ENCODE results near the gene MALT1.

MALT1 gene

GRCh38 chr18:58659691-58660090 lies 11.6 kb upstream of the MALT1 start:
- Histone ChIP-seq H3K27ac (peak overlapping the region in 8 of 11 experiments; percentile 27 to 84 (median 80); a peak in 11 of 22 replicates), H3K27me3 (no peaks in the 10 kb centered on the region), H3K4me1 (peaks cover 50 to 84% (median 71%) of the 10 kb centered on the region in 10 experiments), H3K4me3 (no peak overlapping the region), H4K20me1 (no peaks in the 10 kb centered on the region), H3K9me3 (replicated peaks in 1 of 11) (peaks cover 17 to 23% (median 20%) of the 10 kb centered on the region in 11 experiments), H3K36me3 (peaks cover 0 to 4% (median 0%) of the 10 kb centered on the region in 11 experiments; a peak in 2 of 22 replicates), H3K9ac (no peak overlapping the region; a peak in 1 of 22 replicates), H3K4me2 (peak overlapping the region in 10 of 11 experiments; percentile 70 to 92 (median 82); a peak in 18 of 22 replicates)
- no peak for TF ChIP-seq Cebpa-rat (IDR thresholded peaks at IDR 0.05)

- H3K36me3 ChIP-seq, result no peaks in the 10 kb centered on the region
- peaks cover 5 to 11% (median 7%) of the 10 kb centered on the region in 11 experiments; a peak in 19 of 22 replicates for H3K9me3 ChIP-seq (replicated peaks in 1 of 11)
- no peak overlapping the region for H3K4me3 ChIP-seq
- H3K27ac ChIP-seq, result peak overlapping the region in 4 of 11 experiments; percentile 7 to 56 (median 42); a peak in 5 of 22 replicates
- no peaks in the 10 kb centered on the region for H3K27me3 ChIP-seq
- peaks cover 50 to 92% (median 79%) of the 10 kb centered on the region in 10 experiments for H3K4me1 ChIP-seq
- no peak overlapping the region for H3K9ac ChIP-seq
- H3K4me2 ChIP-seq, result peak overlapping the region; percentile 28 to 92 (median 80); a peak in 20 of 22 replicates
- TF ChIP-seq Cebpa-rat (IDR thresholded peaks at IDR 0.05), result no peak
- H4K20me1 ChIP-seq, result no peaks in the 10 kb centered on the region
These were observed 10.3 kb upstream of the MALT1 start for GRCh38 chr18:58660915-58661314.

DNA sequence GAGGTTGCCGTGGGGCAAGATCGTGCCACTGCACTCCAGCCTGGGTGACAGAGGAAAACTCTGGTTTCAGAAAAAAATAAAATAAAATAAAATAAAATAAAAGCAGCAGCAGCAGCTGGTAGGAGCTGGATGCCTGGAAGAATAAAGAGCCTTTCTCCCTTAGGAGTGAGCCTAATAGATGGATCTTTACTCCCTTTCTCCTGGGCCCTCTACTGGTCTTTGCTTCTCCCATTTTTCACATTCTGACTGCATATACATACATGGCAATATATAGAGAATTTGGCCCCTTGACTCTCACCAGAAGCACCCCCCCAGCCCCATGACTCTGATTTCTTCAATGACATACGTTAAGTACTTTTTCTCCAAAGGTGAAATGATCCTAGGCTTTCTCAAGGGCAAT lies 9.8 kb upstream of the MALT1 start:
- Histone ChIP-seq H3K4me1 (peaks cover 50 to 90% (median 79%) of the 10 kb centered on the region in 10 experiments), H3K4me3 (no peak overlapping the region), H4K20me1 (no peaks in the 10 kb centered on the region), H3K9ac (0 out of 22 replicates have a peak overlapping the region, but pooled peaks of 2 of the 11 experiments have one; percentile 7 to 9), H3K27ac (peak overlapping the region in 5 of 11 experiments; percentile 6 to 56 (median 39); a peak in 8 of 22 replicates), H3K9me3 (replicated peaks in 1 of 11) (peaks cover 0 to 6% (median 2%) of the 10 kb centered on the region in 11 experiments; a peak in 15 of 22 replicates), H3K27me3 (no peaks in the 10 kb centered on the region), H3K4me2 (peak overlapping the region; percentile 28 to 92 (median 80); a peak in 21 of 22 replicates), H3K36me3 (no peaks in the 10 kb centered on the region)
- no peak for TF ChIP-seq Cebpa-rat (IDR thresholded peaks at IDR 0.05)

DNA sequence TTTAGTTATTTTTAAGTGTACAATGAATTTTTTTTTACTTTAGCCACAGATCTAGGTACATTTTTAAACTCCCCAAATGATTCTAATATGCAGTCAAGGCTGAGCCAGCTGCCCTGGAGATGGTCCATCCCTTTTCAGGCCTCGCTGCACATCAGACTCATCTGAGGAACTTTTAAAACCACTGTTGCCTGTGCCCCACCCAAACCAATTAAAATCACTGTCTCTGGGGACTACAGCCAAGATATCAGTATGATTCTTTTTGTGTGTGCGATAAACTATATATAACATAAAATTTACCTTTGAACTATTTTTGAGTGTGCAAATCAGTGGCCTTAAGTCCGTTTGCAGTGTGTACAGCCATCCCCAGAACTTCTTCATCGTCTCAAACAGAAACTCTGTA lies 9.1 kb upstream of the MALT1 start:
- H3K9me3 ChIP-seq (replicated peaks in 1 of 11), result no peaks in the 10 kb centered on the region
- H3K4me1 ChIP-seq, result peaks cover 48 to 84% (median 74%) of the 10 kb centered on the region in 10 experiments
- H4K20me1 ChIP-seq, result no peaks in the 10 kb centered on the region
- no peak for TF ChIP-seq Cebpa-rat (IDR thresholded peaks at IDR 0.05)
- H3K4me3 ChIP-seq, result peak overlapping the region in 2 of 10 experiments; percentile 8 to 18; a peak in 2 of 20 replicates
- H3K27ac ChIP-seq, result peak overlapping the region in 6 of 11 experiments; percentile 1 to 54 (median 33); a peak in 8 of 22 replicates
- H3K36me3 ChIP-seq, result no peaks in the 10 kb centered on the region
- H3K4me2 ChIP-seq, result peak overlapping the region; percentile 28 to 92 (median 80); a peak in 21 of 22 replicates
- no peaks in the 10 kb centered on the region for H3K27me3 ChIP-seq
- 0 out of 22 replicates have a peak overlapping the region, but pooled peaks of 1 of the 11 experiments have one; percentile 2 for H3K9ac ChIP-seq

DNA sequence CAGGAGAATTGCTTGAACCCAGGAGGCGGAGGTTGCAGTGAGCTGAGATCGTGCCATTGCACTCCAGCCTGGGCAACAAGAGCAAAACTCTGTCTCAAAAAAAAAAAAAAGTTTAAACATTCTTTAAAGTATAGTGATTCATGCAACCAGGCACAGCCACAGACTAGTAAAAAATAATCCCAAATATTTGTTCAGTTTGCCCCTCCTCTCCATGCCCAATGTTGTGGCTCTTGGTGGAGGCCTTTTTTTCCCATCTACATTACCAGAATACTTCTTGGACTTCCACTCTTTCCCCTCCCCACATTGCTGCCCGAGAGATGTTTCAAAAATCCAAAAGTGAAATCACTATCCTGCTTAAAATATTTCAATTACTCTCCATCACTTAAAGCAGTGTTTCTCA lies 5.1 kb upstream of the MALT1 start:
- no peak for TF ChIP-seq Cebpa-rat (IDR thresholded peaks at IDR 0.05)
- H4K20me1 ChIP-seq, result no peaks in the 10 kb centered on the region
- peaks cover 47 to 74% (median 65%) of the 10 kb centered on the region in 10 experiments for H3K4me1 ChIP-seq
- no peaks in the 10 kb centered on the region for H3K27me3 ChIP-seq
- no peak overlapping the region for H3K9ac ChIP-seq
- H3K4me2 ChIP-seq, result no peak overlapping the region
- H3K9me3 ChIP-seq (replicated peaks in 1 of 11), result no peaks in the 10 kb centered on the region
- no peaks in the 10 kb centered on the region for H3K36me3 ChIP-seq
- no peak overlapping the region for H3K27ac ChIP-seq
- H3K4me3 ChIP-seq, result no peak overlapping the region

GRCh38 chr18:58668211-58668610 lies 3.1 kb upstream of the MALT1 start:
- Histone ChIP-seq H3K27ac (peak overlapping the region in 2 of 11 experiments; percentile 14 to 84; a peak in 2 of 22 replicates), H4K20me1 (peaks cover 0 to 16% (median 12%) of the 10 kb centered on the region in 11 experiments; a peak in 15 of 22 replicates), H3K4me3 (no peak overlapping the region)

GRCh38 chr18:58668897-58669296 lies 2.4 kb upstream of the MALT1 start:
- no peaks in the 10 kb centered on the region for H3K27me3 ChIP-seq
- H3K9ac ChIP-seq, result no peak overlapping the region
- peak overlapping the region in 3 of 11 experiments; percentile 12 to 89 (median 84); a peak in 4 of 22 replicates for H3K27ac ChIP-seq
- TF ChIP-seq Cebpa-rat (IDR thresholded peaks at IDR 0.05), result no peak
- peaks cover 46 to 65% (median 56%) of the 10 kb centered on the region in 10 experiments for H3K4me1 ChIP-seq
- H3K4me2 ChIP-seq, result peak overlapping the region; percentile 67 to 96 (median 91)
- no peaks in the 10 kb centered on the region for H3K9me3 ChIP-seq (replicated peaks in 1 of 11)
- no peak overlapping the region for H3K4me3 ChIP-seq
- peaks cover 0 to 6% (median under 1%) of the 10 kb centered on the region in 11 experiments; a peak in 4 of 22 replicates for H3K36me3 ChIP-seq
- H4K20me1 ChIP-seq, result peaks cover 1 to 23% (median 19%) of the 10 kb centered on the region in 11 experiments; a peak in 18 of 22 replicates

More at GRCh38 chr18:58668211-58668610, 3.1 kb upstream of the MALT1 start:
- no peak for TF ChIP-seq Cebpa-rat (IDR thresholded peaks at IDR 0.05)
- Histone ChIP-seq H3K27me3 (no peaks in the 10 kb centered on the region), H3K9me3 (replicated peaks in 1 of 11) (no peaks in the 10 kb centered on the region), H3K36me3 (no peaks in the 10 kb centered on the region), H3K9ac (no peak overlapping the region), H3K4me1 (peaks cover 39 to 65% (median 52%) of the 10 kb centered on the region in 10 experiments), H3K4me2 (peak overlapping the region; percentile 67 to 96 (median 91))

DNA sequence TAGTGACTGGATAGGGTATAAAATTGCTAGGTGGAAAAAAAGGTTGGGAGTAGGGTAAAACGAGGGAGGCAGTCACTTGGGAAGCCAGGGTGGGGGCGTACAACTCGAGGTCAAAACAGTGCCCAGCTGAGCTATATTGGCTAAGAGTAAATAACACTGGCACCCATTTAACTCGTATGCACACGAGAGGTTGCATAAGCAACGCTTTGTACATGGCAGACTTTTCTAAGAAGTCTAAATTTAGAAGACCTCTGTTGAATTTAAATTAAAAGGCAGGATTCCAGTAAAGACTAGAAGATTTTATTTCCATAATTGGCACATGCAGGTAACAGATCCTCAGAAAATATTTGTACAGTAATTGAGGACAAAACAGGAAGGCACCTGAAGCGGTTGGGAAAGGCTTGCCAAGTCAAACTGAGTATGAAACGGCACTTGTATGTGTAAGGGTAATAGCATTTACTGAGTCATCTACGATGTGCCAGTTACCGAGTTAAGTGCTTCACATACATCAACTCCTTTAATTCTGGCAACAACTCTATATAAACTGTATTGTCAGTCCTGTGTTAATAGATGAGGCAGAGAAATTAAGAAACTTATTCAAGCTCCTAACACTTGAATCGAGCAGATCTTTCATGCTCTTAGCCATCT lies 1.4 kb upstream of the MALT1 start:
- peaks cover 0 to 13% (median 4%) of the 10 kb centered on the region in 11 experiments; a peak in 4 of 22 replicates for H3K36me3 ChIP-seq
- H4K20me1 ChIP-seq, result peaks cover 8 to 32% (median 27%) of the 10 kb centered on the region in 11 experiments; a peak in 19 of 22 replicates
- H3K9me3 ChIP-seq (replicated peaks in 1 of 11), result no peaks in the 10 kb centered on the region
- H3K9ac ChIP-seq, result peak overlapping the region in 7 of 11 experiments; percentile 51 to 98 (median 77); a peak in 9 of 22 replicates
- no peak for TF ChIP-seq Cebpa-rat (IDR thresholded peaks at IDR 0.05)
- peak overlapping the region in 9 of 11 experiments; percentile 79 to 98 (median 90); a peak in 18 of 22 replicates for H3K27ac ChIP-seq
- peak overlapping the region; percentile 78 to 96 (median 91) for H3K4me2 ChIP-seq
- no peaks in the 10 kb centered on the region for H3K27me3 ChIP-seq
- peak overlapping the region in 8 of 10 experiments; percentile 47 to 89 (median 58); a peak in 12 of 20 replicates for H3K4me3 ChIP-seq
- peaks cover 48 to 67% (median 61%) of the 10 kb centered on the region in 10 experiments for H3K4me1 ChIP-seq
